Stimulated activated CD8-positive, alpha-beta memory T cell treated with anti-CD3 and anti-CD28 coated beads, Interleukin-4, amount 100 ng/mL, for 4 hours (primary cell): ENCODE measurements around the gene STX8.
"Not testable (repeated sequence)": the region's sequence is repeated elsewhere in the genome, so short reads cannot be mapped to it uniquely, and the experiment has no call there.

Experiments
- DNase-seq, 2 donors: peaks; one replicate each; pipeline ENCODE4 v3.0.0-alpha.2; 2020; ENCODE audit warnings: low read depth in 2 of 2, low spot score in 1 of 2

The STX8 gene

DNA sequence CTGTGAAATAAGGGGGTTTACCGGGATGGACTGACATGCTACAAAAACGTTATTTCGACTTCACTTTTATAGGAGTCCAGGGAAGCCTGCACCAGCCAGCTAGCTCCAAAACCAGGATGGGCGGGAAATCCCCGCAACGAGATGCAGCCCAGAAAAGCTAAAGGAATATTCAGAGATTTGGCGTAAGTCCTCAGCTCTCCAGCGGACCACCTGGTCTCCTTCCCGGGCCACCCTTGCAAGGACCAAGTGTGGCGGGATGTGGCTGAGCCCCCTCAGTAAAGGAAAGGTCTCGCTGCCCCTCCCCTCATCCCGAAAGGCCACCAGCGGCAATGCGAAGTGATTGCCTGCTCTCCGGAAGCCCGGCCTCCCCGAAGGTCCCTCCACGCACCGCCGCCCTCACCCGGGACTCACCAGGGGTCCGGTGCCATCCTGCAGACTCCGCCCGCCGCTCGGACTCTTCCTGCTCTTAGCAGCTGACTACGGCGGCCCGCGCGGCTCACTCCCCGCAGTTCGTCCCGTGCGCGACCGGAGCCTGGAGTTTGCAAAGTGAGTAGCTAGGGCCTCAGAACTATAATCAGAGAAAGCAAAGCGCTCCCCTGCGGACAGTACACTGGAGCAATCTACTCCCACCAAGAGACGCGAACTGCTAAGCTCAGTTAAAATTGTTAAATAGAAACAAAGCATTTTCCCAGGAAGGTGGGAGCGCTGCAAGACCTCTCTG, at the start of gene STX8:
Gene STX8 (minus strand): TSS at position 440 of the 721 bp plus-strand sequence. CDS start 12 bp downstream, at position 428.
- DNase-seq: peak; percentile 49 to 62

DNA sequence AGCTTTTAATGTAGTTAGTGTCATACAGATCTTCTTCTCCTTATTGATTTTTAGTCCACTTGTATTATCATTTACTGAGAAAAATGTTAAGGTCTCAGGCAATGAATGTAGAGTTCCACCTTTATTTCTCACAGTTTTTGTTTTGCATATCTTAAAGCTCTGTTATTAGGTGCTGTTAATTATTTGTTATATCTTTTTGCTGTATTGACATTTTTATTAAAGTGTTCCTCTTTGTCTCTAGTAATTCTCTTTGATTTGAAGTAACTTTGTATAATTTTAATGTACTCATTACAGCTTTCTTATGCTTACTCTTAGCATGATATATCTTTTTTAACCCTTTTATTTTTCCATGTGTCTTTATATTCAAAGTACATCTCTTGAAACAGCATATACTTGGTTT, 47.3 kb upstream of the STX8 start:
- no peak for DNase-seq

DNA sequence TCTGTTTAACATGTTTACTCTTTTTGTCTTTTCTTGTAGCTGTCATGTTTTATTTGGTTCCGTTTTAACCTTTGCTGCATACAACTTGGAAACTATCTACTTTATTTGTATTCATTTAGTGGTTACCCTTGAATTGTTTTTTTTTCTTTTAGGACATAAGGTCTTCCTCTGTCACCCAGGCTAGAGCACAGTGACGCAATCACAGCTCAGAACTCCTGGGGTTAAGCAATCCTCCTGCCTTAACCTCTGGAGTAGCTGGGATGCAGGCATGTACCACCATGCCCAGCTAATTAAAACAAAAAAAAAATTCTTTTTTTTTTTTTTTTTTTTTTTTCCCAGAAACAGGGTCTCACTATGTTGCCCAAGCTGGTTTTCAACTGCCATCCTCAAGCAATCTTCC, 39.9 kb upstream of the STX8 start:
- DNase-seq: no peak

- no peak for DNase-seq
Observed at GRCh38 chr17:9612006-9612405, 36.4 kb upstream of the STX8 start.

DNA sequence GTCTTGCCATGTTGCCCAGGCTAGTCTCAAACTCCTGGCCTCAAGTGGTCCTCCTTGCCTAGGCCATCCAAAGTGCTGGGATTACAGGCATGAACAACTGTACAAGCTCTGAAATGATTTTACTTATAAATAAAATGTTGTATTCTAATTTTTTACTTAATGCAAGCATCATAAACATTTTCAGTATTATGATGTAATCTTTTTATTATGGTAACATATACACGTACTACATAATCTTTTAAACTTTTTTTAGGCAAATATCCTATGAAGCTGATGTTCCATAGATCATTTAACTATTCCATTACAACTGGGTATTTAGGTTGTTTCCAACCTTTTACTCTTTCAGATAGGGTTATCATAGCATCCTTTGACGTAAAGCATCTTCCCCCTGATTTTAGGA, 35.9 kb upstream of the STX8 start:
- no peak for DNase-seq

DNA sequence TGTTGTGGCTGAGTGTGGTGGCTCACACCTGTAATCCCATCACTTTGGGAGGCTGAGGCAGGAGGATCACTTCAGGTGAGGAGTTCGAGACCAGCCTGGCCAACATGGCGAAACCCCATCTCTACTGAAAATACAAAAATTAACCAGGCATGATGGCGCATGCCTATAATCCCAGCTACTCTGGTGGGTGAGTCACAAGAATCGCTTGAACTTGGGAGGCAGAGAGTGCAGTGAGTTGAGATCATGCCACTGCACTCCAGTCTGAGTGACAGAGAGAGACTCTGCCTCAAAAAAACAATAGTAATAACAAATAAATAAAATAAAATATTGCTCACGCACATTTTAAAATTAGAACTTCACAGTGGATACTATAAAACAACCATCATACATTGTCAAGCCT, 31.4 kb upstream of the STX8 start:
- DNase-seq: not testable (repeated sequence)

DNA sequence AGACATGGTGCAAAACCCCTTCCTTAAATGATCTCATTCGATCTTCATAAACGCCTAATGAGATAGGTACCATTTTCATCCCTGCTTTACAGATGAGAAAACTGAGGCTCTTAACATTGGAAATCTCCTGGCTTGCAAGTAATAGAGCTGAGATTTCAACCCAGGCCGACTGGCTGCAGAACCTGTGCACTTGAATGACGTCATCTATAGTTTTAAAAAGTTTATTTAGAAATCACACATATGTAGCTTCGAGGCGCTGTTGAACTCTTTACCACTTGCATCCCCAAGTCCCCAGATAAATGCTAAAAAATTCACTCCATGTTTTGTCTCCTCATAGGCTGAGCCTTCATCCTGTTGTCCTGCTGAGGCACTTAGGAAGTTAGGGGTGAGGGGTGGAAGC, 30.8 kb upstream of the STX8 start:
- no peak for DNase-seq

- not testable (repeated sequence) for DNase-seq
Observed at GRCh38 chr17:9604583-9604982, 29.0 kb upstream of the STX8 start.

GRCh38 chr17:9598661-9599060, 23.0 kb upstream of the STX8 start:
- DNase-seq: no peak

- DNase-seq: not testable (repeated sequence)
Observed at GRCh38 chr17:9597638-9598037, 22.0 kb upstream of the STX8 start.

GRCh38 chr17:9594065-9594464, 18.4 kb upstream of the STX8 start:
- no peak for DNase-seq

GRCh38 chr17:9587969-9588656, 12.5 kb upstream of the STX8 start:
- DNase-seq: no peak

GRCh38 chr17:9577373-9577709, 1.7 kb upstream of the STX8 start:
- no peak for DNase-seq

- peak; percentile 53 to 57 for DNase-seq
Observed at GRCh38 chr17:9576521-9577372, 1.1 kb upstream of the STX8 start, which contains the start of gene CFAP52. Gene CFAP52 (plus strand): TSS chr17:9576642. CDS start chr17:9576696, 54 bp downstream.

DNA sequence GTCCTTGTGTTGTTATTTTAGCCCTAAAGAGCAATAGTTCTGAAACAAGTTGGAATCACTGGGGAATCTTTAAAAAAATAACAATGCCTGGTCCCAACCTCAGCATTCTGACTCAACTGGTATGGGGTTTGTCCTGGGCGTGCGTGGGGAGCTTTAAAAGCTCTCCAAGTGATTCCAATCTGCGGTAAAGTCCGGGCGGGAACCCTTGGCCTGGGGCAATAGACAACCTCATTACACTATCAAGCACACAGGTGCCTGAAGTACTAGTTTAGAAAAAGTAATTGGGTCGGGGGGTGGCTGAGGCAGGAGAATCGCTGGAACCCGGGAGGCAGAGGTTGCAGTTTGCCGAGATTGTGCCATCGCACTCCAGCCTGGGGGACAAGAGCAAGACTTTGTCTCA, 4.4 kb downstream of the STX8 start:
- no peak for DNase-seq

DNA sequence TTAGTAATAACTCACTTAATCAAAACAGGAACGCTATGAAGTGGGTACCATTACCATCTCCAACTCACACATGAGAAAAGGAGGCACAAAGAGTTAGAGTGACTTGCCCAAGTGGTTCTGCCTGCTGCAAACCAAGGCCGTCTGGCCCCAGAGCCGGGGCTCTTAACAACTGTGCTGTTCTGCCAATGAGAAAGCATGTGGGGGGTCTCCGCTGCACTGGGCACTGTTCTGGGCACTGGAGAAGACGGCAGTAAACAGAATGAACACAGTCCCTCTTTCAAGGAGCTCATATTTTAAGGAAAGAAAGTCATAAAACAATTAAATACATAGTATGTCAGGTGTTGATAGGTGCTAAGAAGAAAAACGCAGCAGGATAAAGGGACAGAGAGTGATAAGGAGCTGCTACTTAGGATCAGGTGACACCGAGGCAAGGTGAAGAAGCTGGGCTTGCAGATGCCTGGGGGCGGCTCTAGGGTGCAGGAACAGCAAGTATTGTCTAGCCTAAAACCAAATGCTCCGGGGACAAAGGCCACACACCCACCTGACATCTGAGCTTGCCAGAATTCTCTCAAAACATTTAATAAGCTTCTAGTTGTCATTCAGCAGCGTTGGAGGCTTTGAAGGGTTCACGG, 6.5 kb downstream of the STX8 start:
- DNase-seq: no peak

DNA sequence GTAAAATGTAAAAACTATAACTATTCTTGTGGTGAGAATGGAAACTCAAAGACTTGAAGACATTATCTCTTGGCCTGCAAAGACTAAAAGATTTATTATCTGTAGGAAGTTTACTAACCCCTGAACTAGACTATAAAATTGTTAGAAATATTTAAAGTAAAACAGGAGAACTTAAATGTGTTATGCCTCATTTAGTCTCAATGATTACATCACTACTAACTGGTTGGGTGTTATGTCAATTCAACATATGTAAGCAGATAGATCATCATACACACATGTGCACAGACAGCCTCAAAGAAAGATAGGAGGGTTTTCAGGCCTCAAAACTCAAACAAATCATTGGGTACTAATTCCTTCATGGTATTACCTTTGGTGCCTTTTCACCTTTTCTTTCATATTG, 7.6 kb downstream of the STX8 start:
- DNase-seq: no peak

GRCh38 chr17:9566739-9567138, 8.9 kb downstream of the STX8 start:
- not testable (repeated sequence) for DNase-seq

DNA sequence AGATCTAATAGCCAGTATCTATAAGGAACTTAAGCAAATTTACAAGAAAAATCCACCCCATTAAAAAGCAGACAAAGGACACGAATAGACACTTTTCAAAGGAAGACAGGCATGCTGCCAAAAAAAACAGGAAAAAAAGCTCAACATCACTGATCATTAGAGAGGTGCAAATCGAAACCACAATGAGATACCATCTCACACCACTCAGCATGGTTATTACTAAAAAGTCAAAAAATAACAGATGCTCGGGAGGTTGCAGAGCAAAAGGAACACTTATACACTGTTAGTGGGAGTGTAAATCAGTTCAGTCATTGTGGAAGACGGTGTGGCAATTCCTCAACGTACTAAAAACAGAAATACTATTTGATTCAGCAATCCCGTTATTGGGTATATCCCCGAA, 9.6 kb downstream of the STX8 start:
- DNase-seq: no peak

- no peak for DNase-seq
Observed at GRCh38 chr17:9564104-9564503, 11.5 kb downstream of the STX8 start.

DNA sequence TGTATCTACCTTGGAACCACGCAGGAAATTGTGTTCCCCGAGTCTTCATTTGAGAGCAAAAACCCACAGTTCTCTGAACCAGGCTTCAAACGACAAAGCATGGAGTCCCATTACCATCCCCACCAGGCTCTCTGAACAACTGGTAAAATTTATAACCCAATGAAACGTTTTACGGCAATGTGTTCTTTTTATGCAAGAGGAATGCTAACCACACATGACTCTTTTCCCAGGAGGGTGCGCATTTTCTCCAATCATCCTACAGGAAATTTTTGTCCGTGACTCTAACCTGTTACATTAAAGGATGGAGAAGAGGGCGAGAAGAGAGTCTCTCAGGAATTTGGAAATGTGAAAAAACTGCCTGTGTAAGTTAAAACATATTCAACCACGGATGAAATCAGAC, 17.8 kb downstream of the STX8 start:
- DNase-seq: no peak
